Measurements from ENCODE around the gene TNIP2.
"Not testable (repeated sequence)": the region's sequence is repeated elsewhere in the genome, so short reads cannot be mapped to it uniquely, and the experiment has no call there.

The TNIP2 gene

GRCh38 chr4:2728806-2729532, 27.2 kb downstream of the TNIP2 start:
- FAIRE-seq (no peak), DNase-seq (ENCODE audit: insufficient read length, low spot score) (no peak)
- no peak for TF ChIP-seq CTCF (IDR thresholded peaks at IDR 0.05; ENCODE audit: insufficient read depth, missing control alignments)

- TF ChIP-seq CTCF (IDR thresholded peaks at IDR 0.05; ENCODE audit: insufficient read depth, missing control alignments): no peak
- FAIRE-seq: no peak
Observed at GRCh38 chr4:2728221-2728620, 27.9 kb downstream of the TNIP2 start.

GRCh38 chr4:2726881-2727280, 29.3 kb downstream of the TNIP2 start:
- FAIRE-seq: not testable (repeated sequence)

More at GRCh38 chr4:2728221-2728620, 27.9 kb downstream of the TNIP2 start:
- DNase-seq (ENCODE audit: insufficient read length, low spot score): no peak

GRCh38 chr4:2725380-2725779, 30.8 kb downstream of the TNIP2 start:
- DNase-seq (ENCODE audit: insufficient read length, low spot score): no peak
- TF ChIP-seq CTCF (IDR thresholded peaks at IDR 0.05; ENCODE audit: insufficient read depth, missing control alignments): no peak
- no peak for FAIRE-seq

More at GRCh38 chr4:2726881-2727280, 29.3 kb downstream of the TNIP2 start:
- not testable (repeated sequence) for DNase-seq (ENCODE audit: insufficient read length, low spot score)

GRCh38 chr4:2723751-2724150, 32.4 kb downstream of the TNIP2 start:
- no peak for FAIRE-seq
- DNase-seq (ENCODE audit: insufficient read length, low spot score): no peak
- TF ChIP-seq CTCF (IDR thresholded peaks at IDR 0.05; ENCODE audit: insufficient read depth, missing control alignments): no peak

- FAIRE-seq (no peak), DNase-seq (ENCODE audit: insufficient read length, low spot score) (no peak)
- TF ChIP-seq CTCF (IDR thresholded peaks at IDR 0.05; ENCODE audit: insufficient read depth, missing control alignments): no peak
Observed at GRCh38 chr4:2722033-2722432, 34.1 kb downstream of the TNIP2 start.

- no peak for DNase-seq (ENCODE audit: insufficient read length, low spot score)
- FAIRE-seq: no peak
- TF ChIP-seq CTCF (IDR thresholded peaks at IDR 0.05; ENCODE audit: insufficient read depth, missing control alignments): no peak
Observed at GRCh38 chr4:2721586-2721985, 34.5 kb downstream of the TNIP2 start.

All from D721Med (cell line).